ENCODE results near the gene TRIM34.

DNA sequence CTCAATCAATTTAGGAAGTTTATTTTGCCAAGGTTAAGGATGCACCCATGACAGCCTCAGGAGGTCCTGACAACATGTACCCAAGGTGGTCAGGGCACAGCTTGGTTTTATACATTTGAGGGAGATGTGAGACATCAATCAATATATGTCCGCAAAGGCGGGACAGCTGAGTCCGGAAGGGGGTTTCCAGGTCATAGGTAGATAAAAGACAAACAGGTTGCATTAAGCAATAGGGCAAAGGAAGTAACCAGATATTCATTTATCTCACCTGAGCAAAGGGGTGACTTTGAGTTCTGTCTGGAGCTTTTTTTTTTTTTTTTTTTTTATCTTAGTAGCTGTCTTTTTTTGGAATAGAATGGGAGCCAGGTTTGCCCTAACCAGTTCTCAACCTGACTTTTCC is 2.0 kb upstream of the TRIM34 start:
- TF ChIP-seq, protein P1, sequence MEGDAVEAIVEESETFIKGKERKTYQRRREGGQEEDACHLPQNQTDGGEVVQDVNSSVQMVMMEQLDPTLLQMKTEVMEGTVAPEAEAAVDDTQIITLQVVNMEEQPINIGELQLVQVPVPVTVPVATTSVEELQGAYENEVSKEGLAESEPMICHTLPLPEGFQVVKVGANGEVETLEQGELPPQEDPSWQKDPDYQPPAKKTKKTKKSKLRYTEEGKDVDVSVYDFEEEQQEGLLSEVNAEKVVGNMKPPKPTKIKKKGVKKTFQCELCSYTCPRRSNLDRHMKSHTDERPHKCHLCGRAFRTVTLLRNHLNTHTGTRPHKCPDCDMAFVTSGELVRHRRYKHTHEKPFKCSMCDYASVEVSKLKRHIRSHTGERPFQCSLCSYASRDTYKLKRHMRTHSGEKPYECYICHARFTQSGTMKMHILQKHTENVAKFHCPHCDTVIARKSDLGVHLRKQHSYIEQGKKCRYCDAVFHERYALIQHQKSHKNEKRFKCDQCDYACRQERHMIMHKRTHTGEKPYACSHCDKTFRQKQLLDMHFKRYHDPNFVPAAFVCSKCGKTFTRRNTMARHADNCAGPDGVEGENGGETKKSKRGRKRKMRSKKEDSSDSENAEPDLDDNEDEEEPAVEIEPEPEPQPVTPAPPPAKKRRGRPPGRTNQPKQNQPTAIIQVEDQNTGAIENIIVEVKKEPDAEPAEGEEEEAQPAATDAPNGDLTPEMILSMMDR (IDR thresholded peaks at IDR 0.05) = no peak
- TF ChIP-seq EZH2 (IDR thresholded peaks at IDR 0.05; ENCODE audit: borderline replicate concordance, insufficient read depth, low read depth, low read length, poor library complexity, severe bottlenecking) = no peak
